ENCODE data around the gene TXNDC16.

- TF ChIP-seq, protein P1, sequence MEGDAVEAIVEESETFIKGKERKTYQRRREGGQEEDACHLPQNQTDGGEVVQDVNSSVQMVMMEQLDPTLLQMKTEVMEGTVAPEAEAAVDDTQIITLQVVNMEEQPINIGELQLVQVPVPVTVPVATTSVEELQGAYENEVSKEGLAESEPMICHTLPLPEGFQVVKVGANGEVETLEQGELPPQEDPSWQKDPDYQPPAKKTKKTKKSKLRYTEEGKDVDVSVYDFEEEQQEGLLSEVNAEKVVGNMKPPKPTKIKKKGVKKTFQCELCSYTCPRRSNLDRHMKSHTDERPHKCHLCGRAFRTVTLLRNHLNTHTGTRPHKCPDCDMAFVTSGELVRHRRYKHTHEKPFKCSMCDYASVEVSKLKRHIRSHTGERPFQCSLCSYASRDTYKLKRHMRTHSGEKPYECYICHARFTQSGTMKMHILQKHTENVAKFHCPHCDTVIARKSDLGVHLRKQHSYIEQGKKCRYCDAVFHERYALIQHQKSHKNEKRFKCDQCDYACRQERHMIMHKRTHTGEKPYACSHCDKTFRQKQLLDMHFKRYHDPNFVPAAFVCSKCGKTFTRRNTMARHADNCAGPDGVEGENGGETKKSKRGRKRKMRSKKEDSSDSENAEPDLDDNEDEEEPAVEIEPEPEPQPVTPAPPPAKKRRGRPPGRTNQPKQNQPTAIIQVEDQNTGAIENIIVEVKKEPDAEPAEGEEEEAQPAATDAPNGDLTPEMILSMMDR (optimal IDR thresholded peaks at IDR 0.05 in 1 of 3, IDR thresholded peaks at IDR 0.05 in 1 of 3, conservative IDR thresholded peaks at IDR 0.05 in 1 of 3; ENCODE audit: extremely low read depth in 1 of 3, insufficient read depth in 2 of 3, low read length in 3 of 3), result no peak
- TF ChIP-seq EZH2 (IDR thresholded peaks at IDR 0.05; ENCODE audit: low read length), result no peak
Measured at GRCh38 chr14:52596861-52597260, 44.6 kb upstream of the TXNDC16 start.

All from keratinocyte (primary cell).